PC-3 (cell line): ENCODE data around the gene NAGK.
"Not testable (repeated sequence)": the region's sequence is repeated elsewhere in the genome, so short reads cannot be mapped to it uniquely, and the experiment has no call there.

Experiments used
- EZH2 ChIP-seq: fragments of 300-600 bp; sonication (generic); IDR thresholded peaks from one replicate; pipeline ENCODE4 v1.6.1; 2017; ENCODE audit warnings: antibody characterized with exemption, mild to moderate bottlenecking, low read length; ENCODE audit not compliant: unreplicated experiment
- EZH2phosphoT487 ChIP-seq: fragments of 300-600 bp; sonication (generic); IDR thresholded peaks from 2 replicates; pipeline ENCODE4 v1.6.1; 2018; ENCODE audit warnings: mild to moderate bottlenecking, antibody characterized with exemption, low read length, borderline replicate concordance
- TF ChIP-seq, protein P1 (sequence below): fragments of 300-600 bp; sonication (generic); conservative IDR thresholded peaks from 2 replicates; pipeline ENCODE4 v1.5.1; 2017; ENCODE audit warnings: antibody characterized with exemption, low read depth, mild to moderate bottlenecking, low read length

DNA sequence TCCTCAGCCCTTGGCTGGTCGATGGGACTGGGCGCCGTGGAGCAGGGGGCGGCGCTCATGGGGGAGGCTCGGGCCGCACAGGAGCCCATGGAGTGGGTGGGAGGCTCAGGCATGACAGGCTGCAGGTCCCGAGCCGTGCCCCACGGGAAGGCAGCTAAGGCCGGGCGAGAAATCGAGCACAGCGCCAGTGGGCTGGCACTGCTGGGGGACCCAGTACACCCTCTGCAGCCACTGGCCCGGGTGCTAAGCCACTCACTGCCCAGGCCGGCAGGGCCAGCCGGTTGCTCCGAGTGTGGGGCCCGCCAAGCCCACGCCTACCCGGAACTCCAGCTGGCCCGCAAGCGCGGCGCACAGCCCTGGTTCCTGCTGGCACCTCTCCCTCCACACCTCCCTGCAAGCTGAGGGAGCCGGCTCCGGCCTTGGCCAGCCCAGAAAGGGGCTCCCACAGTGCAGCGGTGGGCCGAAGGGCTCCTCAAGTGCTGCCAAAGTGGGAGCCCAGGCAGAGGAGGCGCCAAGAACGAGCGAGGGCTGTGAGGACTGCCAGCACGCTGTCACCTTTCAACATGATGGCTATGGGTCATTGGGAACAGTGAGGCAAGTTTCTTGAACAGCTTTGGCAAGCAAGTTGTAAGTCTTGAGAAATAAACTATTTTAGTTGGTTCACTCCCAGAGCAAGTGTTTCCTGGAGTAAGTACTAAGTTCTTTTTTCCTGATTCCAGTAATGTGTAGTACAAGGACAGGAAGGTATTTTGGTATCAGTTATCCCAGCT is 24.2 kb downstream of the NAGK start:
- TF ChIP-seq, protein P1, sequence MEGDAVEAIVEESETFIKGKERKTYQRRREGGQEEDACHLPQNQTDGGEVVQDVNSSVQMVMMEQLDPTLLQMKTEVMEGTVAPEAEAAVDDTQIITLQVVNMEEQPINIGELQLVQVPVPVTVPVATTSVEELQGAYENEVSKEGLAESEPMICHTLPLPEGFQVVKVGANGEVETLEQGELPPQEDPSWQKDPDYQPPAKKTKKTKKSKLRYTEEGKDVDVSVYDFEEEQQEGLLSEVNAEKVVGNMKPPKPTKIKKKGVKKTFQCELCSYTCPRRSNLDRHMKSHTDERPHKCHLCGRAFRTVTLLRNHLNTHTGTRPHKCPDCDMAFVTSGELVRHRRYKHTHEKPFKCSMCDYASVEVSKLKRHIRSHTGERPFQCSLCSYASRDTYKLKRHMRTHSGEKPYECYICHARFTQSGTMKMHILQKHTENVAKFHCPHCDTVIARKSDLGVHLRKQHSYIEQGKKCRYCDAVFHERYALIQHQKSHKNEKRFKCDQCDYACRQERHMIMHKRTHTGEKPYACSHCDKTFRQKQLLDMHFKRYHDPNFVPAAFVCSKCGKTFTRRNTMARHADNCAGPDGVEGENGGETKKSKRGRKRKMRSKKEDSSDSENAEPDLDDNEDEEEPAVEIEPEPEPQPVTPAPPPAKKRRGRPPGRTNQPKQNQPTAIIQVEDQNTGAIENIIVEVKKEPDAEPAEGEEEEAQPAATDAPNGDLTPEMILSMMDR = not testable (repeated sequence)
- TF ChIP-seq EZH2phosphoT487, EZH2: not testable (repeated sequence)
